Right lobe of liver (tissue), 6 donors: ENCODE measurements around the gene GPC6. TPM values are rescaled to one million over a fixed set of nuclear protein-coding genes. Genes with fewer than 3 reads are reported as not detected.

Experiments used
- ATAC-seq, 4 donors: fragments of 200-7000 bp; cut with Tn5 transposase; one replicate each; pipeline ENCODE4 v1.9.1; 2020; ENCODE audit warnings: mild to moderate bottlenecking in 4 of 4, moderate library complexity in 4 of 4
- DNase-seq, 3 donors: peaks; one replicate each; pipeline ENCODE4 v3.0.0-alpha.2; 2020
- H3K27ac ChIP-seq, 3 donors: fragments of 200-600 bp; one replicate each; pipeline ENCODE4 v1.8.0; 2022
- H3K27me3 ChIP-seq, 2 donors: fragments of 200-600 bp; one replicate each; pipeline ENCODE4 v1.8.0; 2022
- H3K36me3 ChIP-seq, 4 donors: fragments of 200-600 bp; sonication (generic) in 1 of 4; one replicate each; pipeline versions ENCODE4 v1.5.1 to v1.8.0; 2017 to 2022; ENCODE audit warnings: control low read depth in 1 of 4
- H3K4me1 ChIP-seq, 4 donors: fragments of 200-600 bp; sonication (generic) in 1 of 4; one replicate each; pipeline versions ENCODE4 v1.5.1 to v1.8.0; 2017 to 2022; ENCODE audit warnings: control low read depth in 1 of 4
- H3K4me3 ChIP-seq, 3 donors: fragments of 200-600 bp; one replicate each; pipeline ENCODE4 v1.8.0; 2022
- H3K9me3 ChIP-seq, 4 donors: fragments of 200-600 bp; sonication (generic) in 1 of 4; one replicate each; pipeline versions ENCODE4 v1.5.1 to v1.8.0; 2017 to 2022; ENCODE audit warnings: control low read depth in 1 of 4
- CTCF ChIP-seq, 4 donors: fragments of 200-600 bp in 3 of 4; fragments of 450-650 bp in 1 of 4; IDR thresholded peaks; one replicate each; pipeline versions ENCODE4 v1.5.1 to v1.8.0; 2016 to 2022; ENCODE audit warnings: antibody characterized with exemption in 4 of 4, mild to moderate bottlenecking in 2 of 4
- POLR2A ChIP-seq: fragments of 450-650 bp; IDR thresholded peaks from one replicate; pipeline ENCODE4 v1.6.1; 2017; ENCODE audit warnings: antibody characterized with exemption, mild to moderate bottlenecking
- WGBS: methylation state at CpG from one replicate; pipeline ENCODE4 v1.1.6; 2018; ENCODE audit warnings: low coverage, low lambda C conversion rate; ENCODE audit not compliant: insufficient coverage; ENCODE audit errors: missing lambda C conversion rate; 5-methylcytosine and 5-hydroxymethylcytosine counted together
- intact Hi-C, 2 donors: fragments of 100-400 bp; cut with DNase I; formaldehyde crosslinking; loops; one replicate each; pipeline versions ENCODE4 v1.11.2 to v1.14.1; 2022
- total RNA-seq, 6 experiments: library from RNA; depleted of rRNA in 2 of 6; stranded (reverse); fragments of >200 nt in 2 of 6; fragmentation: NEBNext Ultra II Directional in 3 of 6; extraction: Animal tissue kit (Norgen Biotek cat#: 25700) in 3 of 6; gene quantifications; one replicate each; pipeline versions ENCODE4 v1.1.0 to v1.2.4, GENCODE V29; 2016 to 2023
- donor health status: DM: no; HTN: yes; CAD: no.
- donor health status: DM: no; HTN: no; CAD: no.
- donor health status: DM: no; HTN: no; CAD: no.
- donor health status: DM: no; HTN: yes; CAD: no.
- donor health status: DM: no; HTN: yes; CAD: no.

GPC6 gene
- total RNA-seq, 6 experiments from 2014 or later, result 18.6 to 30.1 (median 20.2) TPM

GRCh38 chr13:93549326-93550005, 322.9 kb downstream of the GPC6 start:
- DNase-seq, result no peak
- WGBS, result 100% methylated on average over 3 of the region's 4 CpGs
- no peaks in the 10 kb centered on the region for H3K4me1 ChIP-seq

GRCh38 chr13:93550236-93550635, 323.6 kb downstream of the GPC6 start:
- no peaks in the 10 kb centered on the region for H3K36me3 ChIP-seq
- no peak overlapping the region for H3K27ac ChIP-seq
- no peak for DNase-seq
- no peaks in the 10 kb centered on the region for H3K9me3 ChIP-seq
- ATAC-seq, result no peak
- intact Hi-C loops, result no loop called here
- H3K4me3 ChIP-seq, result no peak overlapping the region
- TF ChIP-seq POLR2A (no peak), CTCF (IDR thresholded peaks at IDR 0.05) (no peak)
- no peaks in the 10 kb centered on the region for H3K27me3 ChIP-seq
- no peaks in the 10 kb centered on the region for H3K4me1 ChIP-seq

More at GRCh38 chr13:93549326-93550005, 322.9 kb downstream of the GPC6 start:
- H3K36me3 ChIP-seq, result no peaks in the 10 kb centered on the region
- H3K27ac ChIP-seq, result no peak overlapping the region
- intact Hi-C loops, result no loop called here
- no peak for TF ChIP-seq CTCF (IDR thresholded peaks at IDR 0.05)
- TF ChIP-seq POLR2A, result no peak
- no peak for ATAC-seq
- no peak overlapping the region for H3K4me3 ChIP-seq
- no peaks in the 10 kb centered on the region for H3K9me3 ChIP-seq
- H3K27me3 ChIP-seq, result no peaks in the 10 kb centered on the region

DNA sequence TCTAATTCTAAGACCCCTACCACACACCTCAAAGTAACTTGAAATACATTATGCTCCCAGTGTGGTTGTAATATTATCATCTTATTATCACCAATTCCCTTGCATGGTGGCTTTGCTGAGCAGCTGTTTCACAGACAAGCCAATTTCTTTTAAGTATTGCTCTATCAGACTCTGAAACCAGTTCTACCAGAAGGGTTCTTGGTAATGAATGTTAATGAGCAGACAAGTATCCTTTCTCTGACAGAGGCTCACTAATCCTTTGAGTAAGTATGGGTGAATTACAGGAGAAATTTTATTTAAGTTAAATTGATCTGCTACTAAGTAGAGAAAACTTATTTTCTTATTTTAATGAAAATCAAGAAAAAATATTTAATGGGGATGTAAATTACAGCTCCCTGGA, 326.0 kb downstream of the GPC6 start:
- Histone ChIP-seq H3K27ac (no peak overlapping the region), H3K27me3 (no peaks in the 10 kb centered on the region), H3K4me1 (no peaks in the 10 kb centered on the region), H3K4me3 (no peak overlapping the region), H3K36me3 (no peaks in the 10 kb centered on the region), H3K9me3 (no peaks in the 10 kb centered on the region)
- DNase-seq, result no peak
- intact Hi-C loops, result no loop called here
- no peak for TF ChIP-seq POLR2A
- no peak for TF ChIP-seq CTCF (IDR thresholded peaks at IDR 0.05)
- no peak for ATAC-seq

DNA sequence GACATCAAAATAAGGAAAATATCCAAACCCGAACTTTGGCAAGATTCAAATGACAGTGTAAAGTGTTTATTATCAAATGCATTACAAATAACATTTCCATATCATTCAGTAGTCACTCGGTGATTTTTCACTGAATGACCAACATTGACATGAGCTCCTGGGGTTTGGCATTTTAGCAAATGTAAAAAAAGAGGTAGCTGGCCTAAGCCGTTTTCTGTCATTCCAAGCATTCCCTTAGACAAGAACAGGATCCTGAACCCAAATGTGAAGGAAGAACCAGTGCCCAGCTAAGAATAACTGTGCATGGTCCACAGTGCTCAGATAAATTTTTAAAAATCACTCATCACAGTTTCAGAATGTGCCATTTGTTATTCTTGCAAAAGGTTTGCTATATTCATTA, 327.9 kb downstream of the GPC6 start:
- no peak for ATAC-seq

More for the DNA sequence above, 327.9 kb downstream of the GPC6 start:
- H3K36me3 ChIP-seq, result no peaks in the 10 kb centered on the region
- intact Hi-C loops, result no loop called here
- no peak overlapping the region for H3K27ac ChIP-seq
- no peak for DNase-seq
- H3K4me3 ChIP-seq, result no peak overlapping the region
- TF ChIP-seq CTCF (IDR thresholded peaks at IDR 0.05) (no peak), POLR2A (no peak)
- no peaks in the 10 kb centered on the region for H3K9me3 ChIP-seq
- no peaks in the 10 kb centered on the region for H3K4me1 ChIP-seq
- WGBS, result 61% methylated on average over 3 of the region's 3 CpGs
- H3K27me3 ChIP-seq, result no peaks in the 10 kb centered on the region
